GM12873 (cell line): ENCODE results near the gene PDGFRB.

Experiments used
- TF ChIP-seq, protein P1 (sequence below): IDR thresholded peaks from 2 replicates; pipeline ENCODE4 v1.5.1; 2012; ENCODE audit warnings: low read depth, mild to moderate bottlenecking, moderate library complexity, low read length, control low read depth; ENCODE audit not compliant: insufficient read depth; ENCODE audit errors: missing control alignments

PDGFRB gene

DNA sequence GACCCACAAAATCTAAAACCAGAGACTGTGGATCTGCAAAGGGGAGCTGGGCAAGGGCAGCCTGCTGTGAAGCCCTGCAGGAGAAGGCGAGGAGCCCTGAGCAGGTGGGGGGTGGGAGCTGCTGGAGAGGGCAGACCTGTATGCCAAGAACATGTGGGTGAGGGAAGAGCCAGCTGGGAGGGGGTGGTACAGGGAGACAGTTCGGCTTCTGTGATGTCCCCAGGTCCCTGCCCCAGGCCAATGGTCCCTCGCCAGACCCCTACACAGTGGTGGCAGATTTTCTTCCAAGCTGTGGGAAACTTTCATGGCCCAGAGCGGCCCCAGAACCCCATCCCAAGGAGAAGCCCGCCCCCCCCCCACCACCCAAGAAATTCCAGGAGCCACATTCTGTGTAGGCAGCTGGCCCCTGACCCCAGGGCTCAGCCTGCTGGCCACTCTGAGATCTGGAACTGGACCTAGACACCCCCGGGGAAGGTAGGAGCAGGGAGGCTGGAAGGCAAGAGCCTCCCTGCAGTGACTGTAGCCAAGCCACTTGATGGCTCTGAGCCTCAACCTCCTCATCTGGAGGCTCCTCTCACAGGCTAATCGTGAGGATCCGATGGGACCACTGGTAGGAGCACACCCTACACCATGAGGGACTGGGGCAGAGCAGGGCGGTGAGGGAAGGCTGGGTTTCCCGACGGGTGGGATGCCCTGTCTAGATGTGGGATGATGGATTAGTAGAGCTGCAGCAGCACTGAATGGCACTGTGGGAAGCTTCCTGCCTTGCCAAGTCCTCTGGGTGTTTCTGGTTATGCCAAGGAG is 46.7 kb downstream of the PDGFRB start:
- TF ChIP-seq, protein P1, sequence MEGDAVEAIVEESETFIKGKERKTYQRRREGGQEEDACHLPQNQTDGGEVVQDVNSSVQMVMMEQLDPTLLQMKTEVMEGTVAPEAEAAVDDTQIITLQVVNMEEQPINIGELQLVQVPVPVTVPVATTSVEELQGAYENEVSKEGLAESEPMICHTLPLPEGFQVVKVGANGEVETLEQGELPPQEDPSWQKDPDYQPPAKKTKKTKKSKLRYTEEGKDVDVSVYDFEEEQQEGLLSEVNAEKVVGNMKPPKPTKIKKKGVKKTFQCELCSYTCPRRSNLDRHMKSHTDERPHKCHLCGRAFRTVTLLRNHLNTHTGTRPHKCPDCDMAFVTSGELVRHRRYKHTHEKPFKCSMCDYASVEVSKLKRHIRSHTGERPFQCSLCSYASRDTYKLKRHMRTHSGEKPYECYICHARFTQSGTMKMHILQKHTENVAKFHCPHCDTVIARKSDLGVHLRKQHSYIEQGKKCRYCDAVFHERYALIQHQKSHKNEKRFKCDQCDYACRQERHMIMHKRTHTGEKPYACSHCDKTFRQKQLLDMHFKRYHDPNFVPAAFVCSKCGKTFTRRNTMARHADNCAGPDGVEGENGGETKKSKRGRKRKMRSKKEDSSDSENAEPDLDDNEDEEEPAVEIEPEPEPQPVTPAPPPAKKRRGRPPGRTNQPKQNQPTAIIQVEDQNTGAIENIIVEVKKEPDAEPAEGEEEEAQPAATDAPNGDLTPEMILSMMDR, result no peak

DNA sequence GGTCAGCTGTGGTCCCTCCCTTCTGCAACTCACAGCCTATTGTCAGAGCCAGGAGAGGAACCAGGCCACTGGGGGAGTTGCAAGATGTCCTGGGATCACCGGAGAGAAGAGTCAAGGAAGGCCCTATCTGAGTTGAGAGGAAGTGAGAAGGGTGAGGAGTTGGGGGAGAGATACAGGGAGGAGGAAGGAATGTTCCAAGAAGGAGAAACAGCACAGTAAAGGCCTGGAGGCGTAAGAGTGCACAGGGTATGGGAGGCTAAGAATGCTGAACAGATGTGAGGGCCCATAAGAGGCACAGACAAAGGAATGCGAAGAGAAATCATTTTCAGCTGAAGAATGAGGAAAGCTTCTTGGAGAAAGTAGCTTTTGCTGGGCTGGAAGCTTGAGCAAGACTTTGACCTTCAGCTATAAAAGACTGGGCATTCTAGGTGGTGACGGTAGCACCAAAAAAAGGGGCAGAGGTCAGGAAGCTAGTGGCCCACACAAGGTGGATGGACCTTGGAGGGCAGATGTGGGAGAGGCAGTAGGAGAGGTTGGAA is 47.7 kb downstream of the PDGFRB start:
- TF ChIP-seq, protein P1, result no peak

DNA sequence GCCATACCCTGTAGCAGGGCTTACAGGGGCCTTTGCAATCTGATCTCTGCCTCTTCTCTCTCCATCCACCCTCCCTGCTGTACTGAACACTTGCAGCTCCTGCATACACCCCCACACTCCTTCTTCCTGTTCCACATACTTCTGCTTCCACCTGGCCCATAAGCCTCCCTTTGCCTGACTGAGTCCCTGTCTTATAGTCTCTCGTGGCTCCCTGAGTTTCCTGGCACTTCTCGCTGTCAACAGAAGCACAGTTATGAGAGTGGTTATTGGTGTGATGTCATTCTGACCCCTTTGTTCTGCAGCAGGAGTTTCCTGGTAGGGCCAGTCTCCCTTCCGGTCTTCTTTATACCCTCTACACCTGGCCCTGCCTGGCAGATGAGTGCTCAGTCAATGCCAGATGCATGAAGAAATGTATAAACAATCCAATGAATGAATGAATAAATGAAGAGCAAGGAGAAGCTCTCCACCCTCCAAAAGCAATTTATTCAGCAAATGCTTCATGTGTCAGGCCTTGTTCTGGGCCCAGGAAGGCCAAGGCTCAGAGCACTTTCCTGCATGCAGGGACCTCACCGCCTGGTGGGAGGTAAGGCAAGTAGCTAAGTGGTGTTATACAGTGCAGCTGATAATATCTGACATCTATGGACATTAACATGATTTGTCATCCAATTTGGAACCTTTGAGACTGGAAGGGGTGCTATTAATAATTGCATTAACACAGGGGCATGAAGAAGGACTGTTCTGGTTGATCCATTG is 48.8 kb downstream of the PDGFRB start:
- TF ChIP-seq, protein P1, result no peak

DNA sequence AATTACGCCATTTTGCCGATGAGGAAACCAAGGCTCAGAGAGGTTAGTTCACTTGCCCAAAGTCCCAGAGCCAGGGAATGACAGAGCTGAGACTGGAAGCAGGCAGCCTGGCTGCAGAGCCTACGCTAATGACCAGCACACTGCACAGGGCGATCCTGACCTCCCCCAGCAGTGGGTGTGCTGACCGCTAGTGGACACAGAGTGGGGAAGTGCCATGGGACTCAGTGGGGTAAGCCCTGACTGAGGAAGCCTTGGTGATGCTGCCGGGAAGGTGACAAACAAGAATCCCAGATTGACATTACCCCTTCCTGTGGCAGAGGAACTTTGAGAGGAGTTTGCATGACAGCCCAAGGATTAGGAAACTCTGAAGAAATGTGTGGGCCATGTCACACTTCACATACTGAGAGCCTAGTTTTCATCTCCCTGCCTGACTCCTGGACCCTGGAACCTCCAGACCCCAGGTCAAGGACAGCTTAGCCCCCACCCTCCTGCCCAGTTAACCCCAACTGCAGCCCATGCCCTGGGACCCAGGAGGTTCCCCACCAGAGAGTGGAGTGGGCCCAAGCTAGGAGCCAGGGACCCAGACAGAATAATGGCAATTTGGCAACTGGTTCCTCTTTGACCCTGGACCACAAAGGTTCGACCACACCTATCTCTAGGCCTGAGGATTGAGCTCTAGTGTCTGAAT is 49.6 kb downstream of the PDGFRB start:
- TF ChIP-seq, protein P1, result no peak

DNA sequence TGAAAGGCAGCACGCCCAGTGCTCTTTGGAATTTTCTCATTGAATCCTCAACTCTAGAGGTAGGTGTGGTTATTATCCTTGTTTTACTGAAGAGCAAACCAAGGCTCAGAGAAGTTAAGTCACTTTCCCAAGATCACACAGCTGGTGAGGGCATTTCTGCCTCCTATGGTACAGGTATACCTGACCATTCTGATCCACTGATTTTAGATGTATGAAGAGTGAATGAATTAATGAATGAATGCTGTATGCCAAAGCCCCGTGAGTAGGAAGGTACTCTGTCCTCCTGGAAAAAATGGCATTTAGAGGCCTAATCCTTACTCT is 51.1 kb downstream of the PDGFRB start:
- TF ChIP-seq, protein P1, result no peak

DNA sequence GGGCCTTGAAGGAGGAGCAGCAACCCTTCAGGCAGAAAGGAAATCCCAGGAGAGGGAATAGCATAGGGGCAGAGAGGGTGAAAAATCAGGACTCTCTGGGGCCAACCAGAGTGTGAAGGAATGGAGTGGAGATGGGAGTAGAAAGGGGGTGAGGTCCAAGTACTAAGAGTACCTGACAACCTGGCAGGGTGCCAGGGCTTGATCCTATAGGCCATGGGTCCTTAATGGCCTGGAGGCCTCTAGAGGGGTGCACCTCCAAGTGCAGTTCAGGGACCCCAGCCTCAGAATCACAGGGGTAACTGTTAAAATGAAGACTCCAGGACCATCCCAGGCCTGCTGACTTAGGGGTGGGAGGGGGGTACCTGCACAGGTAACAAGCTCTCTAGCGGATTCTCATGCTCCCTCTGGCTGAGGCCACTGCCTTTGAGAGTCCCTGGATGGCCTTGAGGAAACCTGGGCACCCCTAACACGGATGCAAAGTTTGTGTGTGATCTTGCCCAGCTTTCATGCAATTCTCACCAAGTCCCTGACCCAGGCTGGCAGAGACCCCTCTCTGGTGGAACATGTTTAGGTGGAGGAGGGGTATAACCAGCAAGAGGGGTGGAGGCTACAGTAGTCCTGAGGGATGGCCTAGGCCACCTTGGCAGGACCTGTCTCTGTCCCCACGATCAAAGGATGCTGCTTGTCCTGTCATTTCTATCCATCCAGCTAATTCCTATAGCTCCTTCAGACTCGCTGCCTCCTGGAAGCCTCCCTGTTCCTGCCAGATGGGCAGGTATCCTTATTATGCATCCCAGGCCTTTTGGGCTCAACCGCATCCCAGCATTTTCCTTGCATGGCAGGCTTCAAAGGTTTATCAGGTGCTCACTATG is 51.7 kb downstream of the PDGFRB start:
- TF ChIP-seq, protein P1, result no peak
